Fibroblast of upper back skin (primary cell): ENCODE measurements around the gene DCAF15.

Experiments
- DNase-seq: peaks from one replicate; pipeline ENCODE4 v3.0.0-alpha.2; 2013

The DCAF15 gene

GRCh38 chr19:13995878-13996765, 43.8 kb downstream of the DCAF15 start:
- no peak for DNase-seq

- no peak for DNase-seq
These were observed 44.8 kb downstream of the DCAF15 start for GRCh38 chr19:13996928-13997630.

GRCh38 chr19:13997631-13997962, 45.3 kb downstream of the DCAF15 start:
- no peak for DNase-seq

- DNase-seq, result no peak
These were observed 46.1 kb downstream of the DCAF15 start for GRCh38 chr19:13998426-13998825.

GRCh38 chr19:13999085-13999484, 46.8 kb downstream of the DCAF15 start:
- DNase-seq, result no peak

- DNase-seq, result no peak
These were observed 48.5 kb downstream of the DCAF15 start for GRCh38 chr19:14000691-14001375.

- DNase-seq, result no peak
These were observed 50.4 kb downstream of the DCAF15 start for GRCh38 chr19:14002571-14003250.

GRCh38 chr19:14003251-14004055, 51.1 kb downstream of the DCAF15 start:
- DNase-seq, result no peak

- no peak for DNase-seq
These were observed 52.5 kb downstream of the DCAF15 start for GRCh38 chr19:14004619-14005348.

GRCh38 chr19:14005349-14006084, 53.2 kb downstream of the DCAF15 start:
- peak; percentile 81 for DNase-seq

GRCh38 chr19:14006085-14006765, 53.9 kb downstream of the DCAF15 start, which contains the start of gene RFX1:
Gene RFX1 (minus strand): TSS chr19:14006320. CDS start chr19:13993843, 12,477 bp downstream.
- peak; percentile 100 for DNase-seq

GRCh38 chr19:14006766-14007562, 54.7 kb downstream of the DCAF15 start:
- DNase-seq, result no peak
